Stimulated activated CD4-positive, alpha-beta T cell treated with anti-CD3 and anti-CD28 coated beads, Interleukin-4, amount 100 ng/mL, for 1 hour (primary cell): ENCODE data around the gene RUSF1.
"Not testable (repeated sequence)": the region's sequence is repeated elsewhere in the genome, so short reads cannot be mapped to it uniquely, and the experiment has no call there.

Source experiments
- DNase-seq: peaks from one replicate; pipeline ENCODE4 v3.0.0-alpha.2; 2020

The RUSF1 gene

DNA sequence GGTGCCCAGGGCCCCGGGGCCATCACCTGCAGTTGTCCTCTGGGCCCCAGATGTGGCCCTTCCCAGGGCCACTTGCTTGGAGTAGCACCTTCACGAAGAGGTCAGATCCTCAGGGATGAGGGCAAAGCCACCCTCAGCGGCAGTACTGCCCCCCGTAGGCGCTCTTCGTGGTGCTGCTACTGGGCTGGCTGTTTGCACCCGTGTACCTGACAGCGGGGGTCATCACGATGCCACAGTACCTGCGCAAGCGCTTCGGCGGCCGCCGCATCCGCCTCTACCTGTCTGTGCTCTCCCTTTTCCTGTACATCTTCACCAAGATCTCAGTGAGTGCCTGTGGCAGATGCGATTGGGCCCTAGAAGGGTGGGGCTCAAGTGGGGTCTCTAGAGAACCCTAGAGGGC, 22.6 kb downstream of the RUSF1 start:
- DNase-seq = no peak

DNA sequence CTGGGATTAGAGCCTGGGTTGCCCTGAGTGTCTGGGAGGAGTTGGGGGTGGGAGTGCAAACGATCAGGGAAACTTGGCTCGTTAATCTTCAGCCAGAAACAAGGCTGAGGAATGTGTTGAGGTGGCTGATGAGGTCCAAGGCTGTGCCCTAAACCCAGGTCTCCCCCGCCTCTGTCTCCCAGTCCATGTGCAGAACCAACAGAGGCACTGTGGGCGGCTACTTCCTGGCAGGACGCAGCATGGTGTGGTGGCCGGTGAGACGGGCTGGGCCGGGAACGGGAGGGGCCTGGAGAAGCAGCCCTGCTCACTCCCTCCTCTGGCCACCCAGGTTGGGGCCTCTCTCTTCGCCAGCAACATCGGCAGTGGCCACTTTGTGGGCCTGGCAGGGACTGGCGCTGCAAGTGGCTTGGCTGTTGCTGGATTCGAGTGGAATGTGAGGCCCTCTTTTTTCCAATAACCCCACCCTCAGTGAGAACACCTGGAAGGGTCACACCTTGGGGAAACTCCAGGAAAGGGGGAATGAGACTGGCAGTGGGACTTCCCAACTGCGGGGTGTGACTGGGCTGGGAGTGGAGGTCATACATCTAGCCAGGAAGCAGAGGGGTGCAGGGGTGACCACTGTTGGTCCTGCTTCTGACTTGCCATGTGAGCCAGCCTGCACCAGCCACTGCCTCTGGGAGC, 23.6 kb downstream of the RUSF1 start:
- no peak for DNase-seq

DNA sequence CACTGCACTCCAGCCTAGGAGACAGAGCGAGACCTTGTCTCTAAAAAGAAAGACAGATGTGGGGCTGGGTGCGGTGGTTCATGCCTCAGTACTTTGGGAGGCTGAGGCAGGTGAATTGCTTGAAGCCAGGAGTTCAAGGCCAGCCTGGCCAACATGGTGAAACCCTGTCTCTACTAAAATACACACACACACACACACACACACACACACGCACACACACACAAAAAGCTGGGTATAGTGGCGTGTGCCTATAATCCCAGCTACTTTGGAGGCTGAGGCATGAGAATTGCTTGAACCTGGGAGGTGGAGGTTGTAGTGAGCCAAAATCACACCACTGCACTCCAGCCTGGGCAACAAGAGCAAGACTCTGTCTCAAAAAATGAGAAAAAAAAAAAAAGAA, 24.1 kb downstream of the RUSF1 start:
- not testable (repeated sequence) for DNase-seq

DNA sequence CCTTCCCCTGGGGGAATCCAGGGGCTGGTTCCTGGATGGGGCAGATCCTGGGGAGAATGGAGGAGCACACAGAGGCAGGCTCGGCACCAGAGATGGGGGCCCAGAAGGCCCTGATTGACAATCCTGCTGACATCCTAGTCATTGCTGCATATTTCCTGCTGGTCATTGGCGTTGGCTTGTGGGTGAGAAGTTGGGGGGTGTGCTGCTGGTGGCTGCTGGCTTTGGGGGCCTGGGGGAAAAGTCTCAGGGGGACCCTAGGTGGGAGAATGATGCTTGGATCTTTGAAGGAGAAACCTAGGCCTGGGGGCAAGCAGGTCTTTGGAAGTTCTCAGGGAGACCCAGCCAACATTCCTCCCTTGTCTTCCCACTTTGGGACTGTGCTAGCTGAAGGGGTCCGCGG, 25.1 kb downstream of the RUSF1 start, which contains the start of gene SLC5A2:
Gene SLC5A2, plus strand, starts transcription at position 43 of the 400 bp plus-strand sequence. Its CDS starts 14 bp downstream, at position 57.
- no peak for DNase-seq

DNA sequence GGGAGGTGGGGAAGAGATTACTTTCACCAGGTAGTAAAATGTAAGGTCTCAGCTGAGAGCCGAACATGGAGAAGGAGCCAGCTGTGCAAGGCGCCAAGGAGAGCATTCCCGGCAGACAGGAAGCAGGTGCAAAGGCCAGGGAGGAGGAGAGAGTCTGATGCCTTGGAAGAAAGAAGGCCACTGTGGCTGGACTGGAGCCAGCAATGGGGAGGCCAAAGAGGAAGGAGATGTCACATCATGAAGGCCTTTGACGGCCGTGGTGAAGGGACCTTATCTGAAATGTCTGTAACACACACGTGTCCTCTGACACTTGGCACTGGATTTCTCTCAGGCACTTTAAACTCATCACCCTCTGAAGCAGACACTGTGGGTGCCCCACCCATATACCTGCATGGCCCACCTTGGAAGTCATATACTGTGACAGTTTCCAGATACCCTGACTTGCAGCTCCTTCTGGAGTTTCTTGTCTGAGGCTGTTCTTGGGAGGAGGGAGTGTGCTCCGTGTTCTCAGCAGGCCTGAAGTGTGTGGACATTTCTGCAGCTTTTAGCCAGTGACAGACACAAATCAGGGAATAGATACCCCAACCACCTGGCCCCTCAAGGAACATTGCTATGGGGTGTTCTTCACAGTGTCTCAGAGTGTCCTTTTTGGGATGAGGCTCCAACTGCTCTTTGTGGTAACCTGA, 27.2 kb downstream of the RUSF1 start:
- no peak for DNase-seq

DNA sequence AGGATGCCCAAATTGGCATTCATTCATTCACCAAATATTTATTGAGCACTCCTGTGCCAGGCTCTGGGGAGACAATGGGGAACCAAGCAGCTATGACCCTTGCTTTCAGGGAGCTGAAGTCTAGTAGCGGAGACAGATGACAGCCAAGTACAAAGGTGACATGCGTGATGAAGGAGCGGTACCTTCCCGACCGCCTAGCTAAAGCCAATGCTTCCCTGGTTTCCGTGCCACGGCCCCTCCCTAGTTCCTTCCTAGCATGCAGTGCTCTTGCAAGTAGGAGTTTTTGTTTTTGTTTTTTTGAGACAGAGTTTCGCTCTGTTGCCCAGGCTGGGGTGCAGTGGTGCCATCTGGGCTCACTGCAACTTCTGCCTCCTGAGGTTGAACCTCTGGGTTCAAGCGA, 28.4 kb downstream of the RUSF1 start:
- no peak for DNase-seq

DNA sequence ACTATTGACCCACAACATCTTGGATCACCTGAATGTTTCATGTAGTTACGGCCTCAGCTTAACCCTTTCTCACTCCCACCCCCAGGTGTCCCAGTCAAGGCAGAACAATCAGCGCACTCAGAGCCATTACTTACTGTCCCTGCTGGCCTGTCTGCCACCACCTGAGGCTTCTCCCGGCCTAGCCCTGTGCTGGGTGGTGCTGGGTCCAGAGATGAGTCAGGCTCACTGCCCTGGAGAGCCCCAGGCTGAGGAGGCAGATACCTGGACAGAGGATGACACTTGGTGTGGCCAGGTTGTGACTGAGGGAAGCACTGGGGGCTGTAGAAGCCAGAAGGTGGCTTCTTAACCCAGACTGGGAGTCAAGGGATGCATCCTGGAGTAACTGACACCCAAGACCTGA, 29.2 kb downstream of the RUSF1 start:
- DNase-seq = no peak

DNA sequence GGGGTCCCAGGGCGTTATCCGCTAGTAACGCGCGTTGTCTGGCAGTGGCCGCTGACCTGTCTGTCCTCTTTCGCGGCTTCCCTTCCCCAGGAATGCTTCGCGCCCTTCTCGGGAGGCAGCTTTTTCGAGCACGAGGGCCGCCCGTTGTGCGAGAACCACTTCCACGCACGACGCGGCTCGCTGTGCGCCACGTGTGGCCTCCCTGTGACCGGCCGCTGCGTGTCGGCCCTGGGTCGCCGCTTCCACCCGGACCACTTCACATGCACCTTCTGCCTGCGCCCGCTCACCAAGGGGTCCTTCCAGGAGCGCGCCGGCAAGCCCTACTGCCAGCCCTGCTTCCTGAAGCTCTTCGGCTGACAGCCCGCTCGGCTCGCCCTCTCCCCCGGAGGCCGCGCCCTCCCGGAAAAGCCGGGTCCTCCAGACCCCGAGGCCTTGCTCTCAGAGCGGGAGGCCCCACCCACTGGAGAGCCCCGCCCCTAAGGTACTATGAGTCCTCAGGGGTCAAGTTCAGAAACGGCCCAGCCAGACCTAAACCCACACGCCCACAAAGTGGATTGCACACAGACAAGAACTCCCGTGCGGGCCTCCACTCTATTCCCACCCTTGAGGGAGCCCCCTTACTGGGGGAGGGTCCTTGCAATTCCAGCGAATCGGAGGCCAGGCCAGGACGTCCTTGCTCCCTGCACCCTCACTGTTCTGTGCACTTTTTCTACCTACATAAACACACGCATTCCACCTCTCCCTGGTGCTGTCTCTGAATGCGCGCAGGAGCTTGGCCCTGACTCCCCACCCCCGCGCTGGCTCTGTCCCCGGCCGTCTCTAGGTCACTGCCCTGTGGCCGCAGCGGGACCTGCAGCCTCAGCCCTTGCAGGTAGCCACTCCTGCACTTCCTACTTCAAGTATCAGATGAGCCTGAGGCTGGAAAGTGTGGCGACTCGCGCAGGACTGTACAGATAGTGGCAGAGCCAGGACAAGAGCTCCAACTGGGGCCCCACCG, 30.7 kb downstream of the RUSF1 start:
- peak; percentile 36 for DNase-seq

DNA sequence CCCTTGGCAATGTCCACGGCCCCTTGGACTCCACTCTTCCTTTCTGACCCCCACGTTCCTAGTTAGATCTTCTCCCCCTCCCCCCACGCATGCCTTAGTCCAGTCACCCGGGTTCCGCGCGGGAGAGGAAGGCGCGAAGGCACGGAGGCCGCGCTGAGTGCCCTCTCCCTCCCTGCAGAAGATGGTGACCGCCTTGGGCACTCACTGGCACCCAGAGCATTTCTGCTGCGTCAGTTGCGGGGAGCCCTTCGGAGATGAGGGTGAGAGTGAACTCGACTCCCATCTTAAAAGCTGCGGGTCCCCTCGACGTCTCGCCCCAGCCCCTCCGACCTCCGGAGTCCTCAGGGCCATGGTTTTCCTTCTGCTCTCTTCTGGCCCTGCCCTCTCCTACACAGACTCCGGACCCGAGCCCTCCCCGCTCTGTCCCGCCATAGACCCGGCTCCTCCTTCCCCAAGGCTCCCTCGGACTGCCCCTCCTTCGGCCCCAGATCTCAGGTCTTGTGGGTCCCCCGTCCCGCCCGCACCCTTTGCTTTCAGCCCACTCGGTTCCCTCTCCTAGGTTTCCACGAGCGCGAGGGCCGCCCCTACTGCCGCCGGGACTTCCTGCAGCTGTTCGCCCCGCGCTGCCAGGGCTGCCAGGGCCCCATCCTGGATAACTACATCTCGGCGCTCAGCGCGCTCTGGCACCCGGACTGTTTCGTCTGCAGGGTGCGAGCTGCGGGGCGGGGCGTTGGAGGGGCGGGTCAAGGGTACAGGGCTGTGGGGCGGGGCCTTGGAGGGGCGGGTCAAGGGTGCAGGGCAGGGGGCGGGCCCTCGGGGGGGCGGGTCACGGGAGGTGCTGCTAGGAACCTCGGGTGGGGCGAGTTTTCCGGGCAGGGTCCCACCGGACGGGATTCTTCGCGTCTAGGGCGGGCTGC, 31.6 kb downstream of the RUSF1 start:
- DNase-seq = peak; percentile 90

DNA sequence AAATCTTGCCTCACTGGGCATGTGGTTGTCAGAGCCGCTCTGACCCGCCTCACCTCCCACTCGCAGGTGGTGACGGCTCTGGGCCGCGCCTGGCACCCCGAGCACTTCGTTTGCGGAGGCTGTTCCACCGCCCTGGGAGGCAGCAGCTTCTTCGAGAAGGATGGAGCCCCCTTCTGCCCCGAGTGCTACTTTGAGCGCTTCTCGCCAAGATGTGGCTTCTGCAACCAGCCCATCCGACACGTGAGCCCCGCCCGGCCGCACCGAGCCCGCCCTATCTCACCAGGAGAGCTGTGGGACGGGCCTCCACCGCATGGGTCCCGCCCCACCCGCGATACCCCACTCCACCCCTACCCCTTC, 32.3 kb downstream of the RUSF1 start:
- no peak for DNase-seq

DNA sequence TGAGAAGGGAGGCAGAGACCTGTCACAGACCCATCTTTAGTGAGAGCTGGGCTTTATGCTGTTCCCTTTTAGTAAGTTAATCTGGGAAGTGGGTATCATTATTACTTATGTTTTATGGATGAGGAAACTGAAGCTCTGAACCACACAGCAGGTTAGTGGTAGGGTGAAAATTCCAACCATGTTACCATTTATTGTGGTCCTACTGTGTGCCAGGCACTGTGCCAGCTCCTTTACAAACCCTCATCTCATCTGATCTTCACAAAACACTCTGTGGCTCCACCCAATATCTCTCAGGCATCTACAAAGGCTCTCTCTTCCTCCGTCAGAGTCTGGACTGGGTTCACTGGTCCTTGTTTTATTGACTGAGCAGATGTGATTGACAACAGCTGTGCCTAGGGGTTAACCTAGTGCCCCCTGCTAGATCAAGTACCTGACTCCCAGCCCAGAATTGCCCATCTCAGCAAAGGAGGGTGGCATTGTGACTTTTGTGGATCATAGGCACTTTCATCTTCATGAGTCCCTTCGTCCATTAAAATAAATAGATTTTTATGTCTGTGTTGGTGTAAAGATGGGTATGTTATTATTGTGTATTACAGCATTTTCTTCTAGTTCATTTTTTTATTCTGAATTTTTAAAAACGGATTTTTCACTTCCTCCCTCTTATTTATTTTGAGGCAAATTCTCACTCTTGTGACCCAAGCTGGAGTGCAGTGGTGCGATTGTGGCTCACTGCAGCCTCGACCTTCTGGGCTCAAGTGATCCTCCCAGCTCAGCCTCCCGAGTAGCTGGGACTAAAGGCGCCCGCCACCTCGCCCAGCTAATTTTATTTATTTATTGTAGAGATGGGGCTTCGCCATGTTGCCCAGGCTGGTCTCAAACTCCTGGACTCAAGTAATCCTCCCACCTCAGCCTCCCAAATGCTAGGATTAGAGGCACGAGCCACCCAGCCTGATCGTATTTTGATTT, 33.1 kb downstream of the RUSF1 start:
- DNase-seq = no peak

DNA sequence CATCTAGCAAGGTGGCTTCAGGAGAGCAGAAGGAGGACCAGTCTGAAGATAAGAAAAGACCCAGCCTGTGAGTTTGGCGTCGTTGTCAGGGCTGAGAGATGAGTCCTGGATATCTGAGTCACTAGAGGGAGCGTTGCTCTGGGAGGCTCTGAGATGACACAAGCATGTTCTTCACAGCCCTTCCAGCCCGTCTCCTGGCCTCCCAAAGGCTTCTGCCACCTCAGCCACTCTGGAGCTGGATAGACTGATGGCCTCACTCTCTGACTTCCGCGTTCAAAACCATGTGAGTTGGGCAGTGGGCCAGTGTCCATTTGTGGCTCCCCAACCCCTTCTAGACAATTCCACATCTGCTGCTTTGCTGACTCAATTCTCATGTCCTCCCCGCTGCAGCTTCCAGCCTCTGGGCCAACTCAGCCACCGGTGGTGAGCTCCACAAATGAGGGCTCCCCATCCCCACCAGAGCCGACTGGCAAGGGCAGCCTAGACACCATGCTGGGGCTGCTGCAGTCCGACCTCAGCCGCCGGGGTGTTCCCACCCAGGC, 33.9 kb downstream of the RUSF1 start:
- no peak for DNase-seq

DNA sequence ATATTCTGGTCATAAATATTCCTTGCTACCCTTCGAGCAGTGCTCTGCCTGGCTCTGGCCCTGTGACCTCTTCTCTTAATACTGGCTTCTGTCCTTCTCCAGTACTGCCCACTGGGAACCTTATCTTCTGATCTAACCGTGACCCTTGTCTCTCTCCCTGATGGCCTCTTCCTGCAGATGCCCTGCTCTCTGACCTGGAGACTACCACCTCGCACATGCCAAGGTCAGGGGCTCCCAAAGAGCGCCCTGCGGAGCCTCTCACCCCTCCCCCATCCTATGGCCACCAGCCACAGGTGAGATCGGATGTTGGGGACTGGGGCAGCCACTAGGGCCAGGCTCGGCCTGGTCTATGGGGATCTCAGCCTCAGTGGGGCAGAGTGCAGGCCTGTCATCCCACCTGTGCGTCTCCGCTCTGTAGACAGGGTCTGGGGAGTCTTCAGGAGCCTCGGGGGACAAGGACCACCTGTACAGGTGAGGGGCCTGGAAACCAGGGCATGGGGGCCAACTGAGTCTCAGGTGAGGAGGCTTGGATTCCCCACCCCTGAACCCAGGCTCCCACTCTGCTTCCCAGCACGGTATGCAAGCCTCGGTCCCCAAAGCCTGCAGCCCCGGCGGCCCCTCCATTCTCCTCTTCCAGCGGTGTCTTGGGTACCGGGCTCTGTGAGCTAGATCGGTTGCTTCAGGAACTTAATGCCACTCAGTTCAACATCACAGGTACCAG, 34.8 kb downstream of the RUSF1 start:
- DNase-seq = no peak

DNA sequence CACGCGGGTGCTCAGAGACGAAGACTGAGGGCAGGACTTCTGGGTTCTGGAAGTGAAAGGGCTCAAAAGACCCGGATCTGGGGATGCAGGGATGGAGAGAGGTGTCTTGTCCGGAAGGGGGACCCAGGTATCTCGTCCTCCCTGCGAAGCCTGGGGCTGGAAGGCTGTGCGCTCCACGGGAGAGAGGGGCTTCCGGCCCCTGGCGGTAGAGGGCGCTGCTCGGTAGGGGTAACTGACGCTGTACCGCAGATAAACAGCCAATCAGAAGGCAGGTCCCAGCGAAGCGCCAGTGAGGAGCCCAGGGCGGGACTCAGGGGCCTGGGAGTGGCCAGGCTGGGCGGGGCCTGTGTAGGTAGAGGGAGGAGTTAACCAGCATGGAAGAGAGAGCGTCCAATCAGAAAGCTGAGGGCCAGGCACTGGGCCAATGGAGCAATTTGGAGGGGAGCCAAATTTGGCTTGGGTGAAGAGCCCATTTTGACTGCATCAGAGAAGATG, 35.4 kb downstream of the RUSF1 start:
- peak; percentile 35 for DNase-seq

DNA sequence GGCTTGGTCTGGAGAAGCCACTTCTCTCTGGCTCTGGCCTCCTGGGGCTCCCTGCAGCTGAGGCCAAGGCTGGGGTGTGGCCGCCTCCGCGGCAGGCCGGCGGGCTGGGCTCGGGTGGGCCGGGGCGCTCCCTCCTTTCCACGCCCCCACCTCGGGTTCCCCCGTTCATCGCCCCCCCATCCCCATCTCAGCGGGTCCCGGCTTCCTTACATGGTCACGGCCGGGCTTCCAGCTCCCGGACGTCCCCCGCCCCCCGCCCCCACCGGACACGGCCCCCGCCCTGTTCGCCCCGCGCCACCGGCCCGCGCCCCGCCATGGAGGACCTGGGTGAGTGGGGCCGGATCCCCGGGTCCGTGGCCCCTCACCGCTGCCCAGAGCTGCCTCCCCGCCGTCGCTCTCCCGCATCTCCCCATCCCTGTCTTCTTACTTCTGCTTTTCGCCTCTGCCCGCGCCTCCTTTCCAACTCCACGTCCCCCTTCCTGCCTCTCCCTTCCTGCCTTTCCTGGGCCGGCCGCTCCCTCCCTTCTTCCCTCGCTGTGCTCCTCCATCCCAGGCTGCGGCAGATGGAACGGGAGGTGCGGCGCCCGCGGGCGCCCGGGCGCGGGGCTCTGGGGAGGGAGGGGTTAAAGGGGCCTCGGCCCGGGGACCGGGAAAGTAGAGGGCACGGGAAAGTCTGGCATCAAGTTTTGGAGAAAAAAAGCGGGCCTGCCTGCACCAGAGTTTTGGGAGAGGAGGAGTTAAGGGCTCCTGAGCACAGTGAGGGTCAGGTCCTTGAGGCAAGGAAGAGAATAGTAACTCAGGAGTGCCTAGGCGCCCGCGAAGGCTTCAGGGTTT, 36.1 kb downstream of the RUSF1 start, which contains the start of gene TGFB1I1:
Gene TGFB1I1, plus strand, starts transcription at position 278 of the 834 bp plus-strand sequence. Its CDS starts 37 bp downstream, at position 315.
- DNase-seq = no peak

DNA sequence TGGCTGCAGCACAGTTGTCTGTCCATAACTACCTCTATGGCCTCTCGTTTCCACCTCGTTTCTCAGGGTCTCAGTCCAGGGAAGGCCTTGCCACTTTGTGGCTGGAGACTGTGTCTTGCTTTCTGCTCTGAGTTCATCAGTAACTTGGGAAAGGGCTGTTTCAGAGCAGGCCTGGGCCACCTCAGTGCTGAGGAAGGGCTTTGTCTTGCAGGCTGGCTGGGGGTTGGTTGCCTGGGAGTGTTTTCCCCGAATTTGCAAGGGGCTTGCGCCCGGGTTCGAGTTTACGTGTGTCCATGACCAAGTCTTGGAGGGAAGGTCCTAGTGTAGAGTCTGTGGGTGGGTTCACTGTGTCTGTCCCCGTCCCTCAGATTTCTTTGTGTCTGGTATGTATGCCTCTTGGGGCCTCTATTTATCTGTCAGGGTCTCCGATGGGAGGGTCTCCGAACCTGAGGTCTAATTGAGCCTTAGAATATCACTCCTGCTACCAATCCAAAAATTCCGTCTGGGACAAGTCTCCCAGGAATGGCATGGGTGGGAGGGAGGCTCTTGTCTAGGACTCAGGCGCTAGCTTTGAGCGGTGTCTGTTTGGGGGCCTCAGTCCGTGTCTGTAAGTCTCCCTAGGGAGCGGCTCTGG, 36.8 kb downstream of the RUSF1 start:
- DNase-seq = no peak

DNA sequence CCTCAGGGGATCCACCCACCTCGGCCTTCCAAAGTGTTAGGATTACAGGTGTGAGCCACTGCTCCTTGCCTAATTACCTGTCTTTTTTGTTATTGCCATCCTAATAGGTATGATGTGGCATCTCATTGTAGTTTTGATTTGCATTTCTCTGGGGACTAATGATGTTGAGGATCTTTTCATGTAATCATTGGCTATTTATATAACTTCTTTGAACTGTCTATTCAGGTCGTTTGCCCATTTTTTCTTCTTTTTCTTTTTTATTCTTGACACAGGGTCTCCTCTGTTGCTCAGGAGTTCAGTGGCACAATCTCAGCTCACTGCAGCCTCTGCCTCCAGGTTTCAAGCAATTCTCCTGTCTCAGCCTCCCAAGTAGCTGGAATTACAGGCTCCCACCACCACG, 37.6 kb downstream of the RUSF1 start:
- DNase-seq = no peak

DNA sequence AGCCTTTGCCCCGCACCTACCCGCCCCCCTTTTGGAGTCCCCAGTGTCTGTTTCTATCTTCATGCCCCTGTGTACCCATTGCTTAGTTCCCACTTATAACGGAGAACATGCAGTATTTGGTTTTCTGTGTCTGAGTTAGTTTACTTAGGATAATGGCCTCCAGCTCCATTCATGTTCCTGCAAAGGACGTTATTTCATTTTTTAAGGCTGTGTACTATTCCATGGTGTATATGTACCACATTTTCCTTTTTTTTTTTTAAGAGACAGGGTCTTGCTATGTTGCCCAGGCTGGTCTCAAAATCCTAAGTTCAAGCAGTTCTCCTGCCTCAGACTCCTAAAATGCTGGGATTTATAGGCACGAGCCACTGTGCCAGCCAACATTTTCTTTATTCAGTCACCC, 40.3 kb downstream of the RUSF1 start:
- DNase-seq = no peak
